HepG2 (cell line): ENCODE data around the gene LRPAP1. TPM values are rescaled to one million over a fixed set of nuclear protein-coding genes. Genes with fewer than 3 reads are reported as not detected.

ENCODE experiments used
- ATAC-seq: fragments of 200-7000 bp; cut with Tn5 transposase; 3 replicates; pipeline ENCODE4 v1.9.1; 2020; ENCODE audit warnings: mild to moderate bottlenecking, moderate library complexity
- BruUV-seq: library from RNA; stranded (reverse); fragments of 400-500 nt; replicated peaks from 2 replicates; lab custom pipeline; 2021; lab: Mats Ljungman, UMichigan
- CTCF ChIA-PET: fragments of 300-600 bp; formaldehyde crosslinking; extraction: SDS; loops from one replicate; lab custom pipeline; 2021; ENCODE audit warnings: low total read pairs, inconsistent platforms, low intra/inter-chr PET ratio; lab: Yijun Ruan, JAX
- POLR2A ChIA-PET: fragments of 350-600 bp; sonication (Branson Sonifier 250); formaldehyde crosslinking; loops from one replicate; lab custom pipeline; 2020; ENCODE audit warnings: antibody characterized with exemption, inconsistent platforms; lab: Yijun Ruan, JAX
- DNase-seq: peaks from one replicate; pipeline ENCODE4 v3.0.0-alpha.2; 2015; ENCODE audit warnings: low spot score
- FAIRE-seq: peaks from 3 replicates; lab custom pipeline; 2011; peaks lifted over from hg19 to GRCh38; lab: Jason Lieb, UNC
- H2AFZ ChIP-seq: one replicate; pipeline ENCODE4 v1.6.1; 2011; ENCODE audit warnings: low read length, inconsistent platforms
- H3K27ac ChIP-seq: fragments of 300-600 bp; 3 replicates; pipeline ENCODE4 v1.8.0; 2011; ENCODE audit warnings: mixed run types, mild to moderate bottlenecking, mixed read lengths, low read length, inconsistent platforms; ENCODE audit not compliant: insufficient read depth; ENCODE audit errors: extremely low read length
- H3K27me3 ChIP-seq, 2 experiments: fragments of 200-600 bp in 1 of 2; 2 replicates in 1 of 2; 3 replicates in 1 of 2; pipeline versions ENCODE4 v1.6.0 to v1.8.0; 2011; ENCODE audit warnings: low read length in 2 of 2, mild to moderate bottlenecking in 2 of 2, moderate library complexity in 2 of 2, inconsistent platforms in 1 of 2; ENCODE audit not compliant: insufficient read depth in 2 of 2, control insufficient read depth in 1 of 2
- H3K36me3 ChIP-seq, 2 experiments: fragments of 200-600 bp in 1 of 2; replicated peaks in 1 of 2; 2 replicates in 1 of 2; 3 replicates in 1 of 2; pipeline versions ENCODE4 v1.5.1 to v1.8.0; 2011; ENCODE audit warnings: low read length in 2 of 2, inconsistent platforms in 1 of 2; ENCODE audit not compliant: insufficient read depth in 2 of 2, control insufficient read depth in 1 of 2
- H3K4me1 ChIP-seq: 2 replicates; pipeline ENCODE4 v1.5.1; 2012; ENCODE audit warnings: low read length, inconsistent platforms; ENCODE audit not compliant: insufficient read depth
- H3K4me2 ChIP-seq: 2 replicates; pipeline ENCODE4 v1.6.0; 2011; ENCODE audit warnings: low read depth, low read length, inconsistent platforms
- H3K4me3 ChIP-seq, 3 experiments: fragments of 200-600 bp in 1 of 3; sonication (generic), shearing (Covaris generic) in 1 of 3; replicated peaks in 1 of 3; 2 replicates each; pipeline ENCODE4 v1.5.1; 2011 to 2016; ENCODE audit warnings: low read length in 3 of 3, inconsistent platforms in 2 of 3, low read depth in 2 of 3, mild to moderate bottlenecking in 2 of 3, control low read depth in 1 of 3, mixed read lengths in 1 of 3; ENCODE audit not compliant: insufficient read depth in 1 of 3
- H3K79me2 ChIP-seq: one replicate; pipeline ENCODE4 v1.6.1; 2011; ENCODE audit warnings: low read length, inconsistent platforms; ENCODE audit not compliant: insufficient read depth
- H3K9ac ChIP-seq: 2 replicates; pipeline ENCODE4 v1.6.0; 2011; ENCODE audit warnings: mild to moderate bottlenecking, low read depth, low read length, inconsistent platforms; ENCODE audit not compliant: insufficient read depth
- H3K9me3 ChIP-seq: 2 replicates; pipeline ENCODE4 v1.5.1; 2012; ENCODE audit warnings: mild to moderate bottlenecking, low read length
- H4K20me1 ChIP-seq: 2 replicates; pipeline ENCODE4 v1.6.0; 2011; ENCODE audit warnings: inconsistent platforms, mild to moderate bottlenecking, low read length, moderate library complexity; ENCODE audit not compliant: insufficient read depth
- ATF7-NPFF ChIP-seq: sonication (generic); formaldehyde crosslinking; IDR thresholded peaks from 2 replicates; pipeline ENCODE4 v1.8.1; 2023; ENCODE audit warnings: mild to moderate bottlenecking, low read depth, missing genetic modification reagents, moderate library complexity
- BATF2 ChIP-seq: sonication (generic); formaldehyde crosslinking; IDR thresholded peaks from 2 replicates; pipeline ENCODE4 v1.8.0; 2022; ENCODE audit warnings: mild to moderate bottlenecking, missing genetic modification reagents, moderate library complexity
- CBFB ChIP-seq: sonication (generic); formaldehyde crosslinking; IDR thresholded peaks from 2 replicates; pipeline ENCODE4 v1.4.0; 2020; ENCODE audit warnings: missing genetic modification reagents
- ELF4 ChIP-seq: sonication (generic); formaldehyde crosslinking; IDR thresholded peaks from 2 replicates; pipeline ENCODE4 v1.5.0; 2020; ENCODE audit warnings: missing genetic modification reagents, mild to moderate bottlenecking, moderate library complexity, borderline replicate concordance
- FOXA3 ChIP-seq: IDR thresholded peaks from 2 replicates; pipeline ENCODE4 v1.6.1; 2016; ENCODE audit warnings: missing genetic modification reagents, missing compliant biosample characterization
- HNF1B ChIP-seq: sonication (generic); formaldehyde crosslinking; IDR thresholded peaks from 2 replicates; pipeline ENCODE4 v1.5.1; 2020; ENCODE audit warnings: mild to moderate bottlenecking, moderate library complexity, missing genetic modification reagents
- KDM5A ChIP-seq: fragments of 200-600 bp; sonication (generic); IDR thresholded peaks from 2 replicates; pipeline ENCODE4 v1.7.0; 2018; ENCODE audit warnings: antibody characterized with exemption, mild to moderate bottlenecking, low read length, borderline replicate concordance
- KMT2B ChIP-seq: IDR thresholded peaks from 2 replicates; pipeline ENCODE4 v1.6.1; 2016; ENCODE audit warnings: missing genetic modification reagents, missing compliant biosample characterization
- MIXL1 ChIP-seq: IDR thresholded peaks from 2 replicates; pipeline ENCODE4 v1.6.1; 2016
- MNT ChIP-seq: fragments of 450-650 bp; IDR thresholded peaks from 2 replicates; pipeline ENCODE4 v1.6.1; 2016
- POLR2AphosphoS5 ChIP-seq: IDR thresholded peaks from 2 replicates; pipeline ENCODE4 v1.6.1; 2012; ENCODE audit warnings: low read depth, low read length
- POLR2G ChIP-seq: fragments of 200-400 bp; formaldehyde crosslinking; IDR thresholded peaks from 2 replicates; pipeline ENCODE4 v1.6.1; 2018; ENCODE audit warnings: mild to moderate bottlenecking, low read depth, low read length, moderate library complexity
- RFX3 ChIP-seq: IDR thresholded peaks from 2 replicates; pipeline ENCODE4 v1.6.1; 2016; ENCODE audit warnings: missing biosample characterization, missing genetic modification reagents
- SIX1 ChIP-seq: sonication (generic); formaldehyde crosslinking; IDR thresholded peaks from 2 replicates; pipeline ENCODE4 v1.4.0; 2020; ENCODE audit warnings: missing genetic modification reagents, borderline replicate concordance
- ZMYM3 ChIP-seq: sonication (generic); formaldehyde crosslinking; IDR thresholded peaks from 2 replicates; pipeline ENCODE4 v1.5.1; 2020; ENCODE audit warnings: mild to moderate bottlenecking, missing genetic modification reagents
- ZNF343 ChIP-seq: sonication (generic); formaldehyde crosslinking; IDR thresholded peaks from 2 replicates; pipeline ENCODE4 v1.4.0; 2020; ENCODE audit warnings: mild to moderate bottlenecking, missing genetic modification reagents
- ZNF577 ChIP-seq: sonication (generic); formaldehyde crosslinking; IDR thresholded peaks from 2 replicates; pipeline ENCODE4 v1.4.0; 2020; ENCODE audit warnings: mild to moderate bottlenecking, low read depth, missing genetic modification reagents, borderline replicate concordance
- ZNF768 ChIP-seq: sonication (generic); formaldehyde crosslinking; IDR thresholded peaks from 2 replicates; pipeline ENCODE4 v1.4.0; 2020; ENCODE audit warnings: missing genetic modification reagents
- WGBS: methylation state at CpG from one replicate; pipeline ENCODE4 v1.1.6; 2017; ENCODE audit warnings: low lambda C conversion rate; 5-methylcytosine and 5-hydroxymethylcytosine counted together
- in situ Hi-C: cut with HindIII; loops from 2 replicates; pipeline ENCODE4 v1.10.0; 2017; ENCODE audit warnings: low pct_unique_long_range_greater_than_20kb; ENCODE audit not compliant: extremely low pct_ligation_motif_present
- intact Hi-C: fragments of 100-400 bp; cut with micrococcal nuclease; formaldehyde crosslinking; loops from one replicate; pipeline ENCODE4 v1.10.0; 2022; ENCODE audit not compliant: unreplicated experiment
- polyA plus RNA-seq, 8 experiments: library from polyadenylated mRNA; depleted of rRNA in 3 of 8; stranded (reverse) in 7 of 8; unstranded in 1 of 8; fragments of >200 nt; fragmentation: Illumina TruSeq in 4 of 8; extraction: Trizol in 4 of 8; gene quantifications; 2 replicates each; pipeline versions ENCODE4 v1.2.1 to v1.2.3, GENCODE V29; 2011 to 2016; ENCODE audit warnings: low read depth in 4 of 8, missing spikeins in 1 of 8, mixed read lengths in 1 of 8; ENCODE audit not compliant: insufficient read depth in 1 of 8
- total RNA-seq, 5 experiments: library from RNA; depleted of rRNA; stranded (reverse); fragments of >200 nt; fragmentation: Illumina TruSeq; extraction: Trizol; gene quantifications; 2 replicates each; pipeline ENCODE4 v1.2.3, GENCODE V29; 2016; ENCODE audit warnings: low read depth in 1 of 5

LRPAP1 gene
- total and polyA plus RNA-seq, 2 of the 13 experiments (the other 11 are each of a cell fraction or from before 2014, with no cell fraction given): 153 to 191 TPM

- 22% methylated on average over 7 of the region's 45 CpGs for WGBS
- ATAC-seq (peak; percentile 8; the same call in 1 of the 3 replicates), DNase-seq (peak; percentile 12), FAIRE-seq (no peak)
- intact Hi-C loops: no loop called here
- Histone ChIP-seq H3K9ac (no peak overlapping the region), H3K4me1 (peaks cover 16% of the 10 kb centered on the region), H3K9me3 (no peaks in the 10 kb centered on the region), H4K20me1 (no peaks in the 10 kb centered on the region), H2AFZ (no peak overlapping the region), H3K4me2 (peak overlapping the region; percentile 24; the same call in 1 of the 2 replicates), H3K27ac (no peak overlapping the region), H3K79me2 (no peaks in the 10 kb centered on the region), H3K36me3 (no peaks in the 10 kb centered on the region), H3K4me3 (peak overlapping the region in 1 of 3 experiments; percentile 19; a peak in 1 of 6 replicates), H3K27me3 (peaks cover 29 to 91% of the 10 kb centered on the region in 2 experiments)
- CTCF ChIA-PET: no interaction called here
- POLR2A ChIA-PET: no interaction called here
- in situ Hi-C loops: no loop called here
- no TSS peak for BruUV-seq
- TF ChIP-seq ATF7-NPFF (no peak), ZNF343 (CRISPR knock-in tag) (no peak), KDM5A (no peak), RFX3 (no peak), SIX1 (CRISPR knock-in tag) (no peak), KMT2B (CRISPR knock-in tag) (no peak), MIXL1 (CRISPR knock-in tag) (no peak), CBFB (CRISPR knock-in tag) (no peak), ZNF577 (no peak), BATF2 (CRISPR knock-in tag) (no peak), ELF4 (CRISPR knock-in tag) (no peak), POLR2AphosphoS5 (no peak), ZNF768 (CRISPR knock-in tag) (peak; percentile 99), POLR2G (no peak), MNT (0 out of 2 replicates have a peak, but pooled peaks have one; percentile 26), FOXA3 (CRISPR knock-in tag) (no peak), ZMYM3 (CRISPR knock-in tag) (peak; percentile 68; the same call in 1 of the 2 replicates), HNF1B (no peak)
Measured at GRCh38 chr4:3484057-3484973, 47.9 kb downstream of the LRPAP1 start.
